Astrocyte (in vitro differentiated cells and primary cell): Measurements from ENCODE around the gene TRAF7. TPM values are rescaled to one million over a fixed set of nuclear protein-coding genes. Genes with fewer than 3 reads are reported as not detected.
A peak's percentile ranks its signal among the peaks of the same experiment; 100 is the strongest.

Experiments used
- DNase-seq: peaks from one replicate; pipeline ENCODE4 v3.0.0-alpha.2; 2010; ENCODE audit warnings: low read depth
- FAIRE-seq: peaks from 2 replicates; lab custom pipeline; 2011; peaks lifted over from hg19 to GRCh38; lab: Jason Lieb, UNC
- H2AFZ ChIP-seq: 2 replicates; pipeline ENCODE4 v1.6.0; 2012; ENCODE audit warnings: low read depth, low read length, inconsistent platforms
- H3K27ac ChIP-seq: 2 replicates; pipeline ENCODE4 v1.5.1; 2011; ENCODE audit warnings: low read depth, low read length, inconsistent platforms
- H3K27me3 ChIP-seq: 2 replicates; pipeline ENCODE4 v1.6.0; 2011; ENCODE audit warnings: low read length, inconsistent platforms; ENCODE audit not compliant: insufficient read depth
- H3K36me3 ChIP-seq: 2 replicates; pipeline ENCODE4 v1.5.1; 2011; ENCODE audit warnings: low read length, inconsistent platforms; ENCODE audit not compliant: insufficient read depth
- H3K4me1 ChIP-seq: 2 replicates; pipeline ENCODE4 v1.5.1; 2011; ENCODE audit warnings: low read length, inconsistent platforms; ENCODE audit not compliant: insufficient read depth
- H3K4me2 ChIP-seq: 2 replicates; pipeline ENCODE4 v1.6.0; 2012; ENCODE audit warnings: low read length, inconsistent platforms
- H3K4me3 ChIP-seq: 2 replicates; pipeline ENCODE4 v1.5.1; 2011; ENCODE audit warnings: low read depth, mild to moderate bottlenecking, low read length, inconsistent platforms; ENCODE audit not compliant: insufficient read depth
- H3K79me2 ChIP-seq: 2 replicates; pipeline ENCODE4 v1.6.0; 2012; ENCODE audit warnings: mild to moderate bottlenecking, low read length, inconsistent platforms; ENCODE audit not compliant: insufficient read depth
- H3K9ac ChIP-seq: 2 replicates; pipeline ENCODE4 v1.6.0; 2012; ENCODE audit warnings: mild to moderate bottlenecking, low read length, inconsistent platforms
- H3K9me3 ChIP-seq: 2 replicates; pipeline ENCODE4 v1.5.1; 2012; ENCODE audit warnings: low read depth, mild to moderate bottlenecking, low read length, inconsistent platforms; ENCODE audit not compliant: insufficient read depth
- H4K20me1 ChIP-seq: 2 replicates; pipeline ENCODE4 v1.6.0; 2012; ENCODE audit warnings: low read length, inconsistent platforms; ENCODE audit not compliant: insufficient read depth
- H3K27ac Mint-ChIP-seq: one replicate; pipeline ENCODE4 v1.8.0; 2021; ENCODE audit warnings: mild to moderate bottlenecking, mixed read lengths; ENCODE audit not compliant: unreplicated experiment
- H3K27me3 Mint-ChIP-seq: one replicate; pipeline ENCODE4 v1.8.0; 2021; ENCODE audit warnings: low read depth, mixed read lengths; ENCODE audit not compliant: unreplicated experiment
- H3K36me3 Mint-ChIP-seq: one replicate; pipeline ENCODE4 v1.8.0; 2021; ENCODE audit warnings: low read depth, mixed read lengths; ENCODE audit not compliant: unreplicated experiment
- H3K4me1 Mint-ChIP-seq: one replicate; pipeline ENCODE4 v1.8.0; 2021; ENCODE audit warnings: low read depth, mixed read lengths; ENCODE audit not compliant: unreplicated experiment
- H3K4me3 Mint-ChIP-seq: one replicate; pipeline ENCODE4 v1.8.0; 2021; ENCODE audit warnings: mild to moderate bottlenecking, moderate library complexity, mixed read lengths; ENCODE audit not compliant: unreplicated experiment
- H3K9me3 Mint-ChIP-seq: one replicate; pipeline ENCODE4 v1.8.0; 2021; ENCODE audit warnings: mild to moderate bottlenecking, mixed read lengths; ENCODE audit not compliant: unreplicated experiment
- EZH2 ChIP-seq: IDR thresholded peaks from 2 replicates; pipeline ENCODE4 v1.6.1; 2012; ENCODE audit warnings: mild to moderate bottlenecking, low read length, inconsistent platforms; ENCODE audit not compliant: insufficient read depth
- total RNA-seq: library from RNA; stranded (reverse); gene quantifications from 2 replicates; pipeline ENCODE4 v1.2.1, GENCODE V29; 2021
- TF ChIP-seq, protein P1 (sequence below): IDR thresholded peaks from 2 replicates; pipeline ENCODE4 v1.5.1; 2011; ENCODE audit warnings: low read depth, mild to moderate bottlenecking, inconsistent platforms, low read length, moderate library complexity; ENCODE audit not compliant: insufficient read depth

Gene TRAF7
- total RNA-seq, 1 donor from 2014 or later, result 92.1 TPM

DNA sequence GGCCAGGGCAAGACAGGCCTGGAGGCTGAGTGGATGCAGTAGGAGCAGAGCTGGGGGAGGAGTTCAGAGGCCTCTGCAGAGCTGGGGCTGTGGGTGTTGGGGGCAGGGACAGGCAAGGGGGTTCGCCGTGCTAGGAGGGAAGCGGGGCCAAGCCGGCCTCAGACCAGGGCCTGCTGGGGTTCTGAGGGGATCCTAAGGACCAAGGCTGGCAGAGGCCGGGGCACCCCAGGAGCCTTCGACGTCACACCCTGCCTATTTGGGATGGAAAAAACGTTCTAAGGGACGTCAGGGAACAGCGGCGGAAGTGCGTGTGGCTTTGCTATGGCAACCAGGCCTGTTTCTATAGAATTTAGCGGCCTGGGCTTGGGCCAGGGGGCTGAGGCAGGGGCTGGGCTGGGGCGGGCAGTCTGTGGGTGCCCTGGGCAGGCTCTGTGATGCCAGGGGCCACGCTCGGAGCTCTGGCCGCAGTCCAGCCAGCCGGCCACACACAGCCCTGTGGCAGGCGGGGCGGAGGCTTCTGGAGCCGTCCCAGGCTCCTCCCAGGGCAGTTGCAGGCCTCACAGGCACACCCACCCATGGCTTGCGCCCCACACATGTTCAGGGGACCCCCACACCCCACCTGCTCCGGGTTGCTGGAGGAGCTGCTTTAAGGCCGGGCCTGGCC is 3.7 kb downstream of the TRAF7 start:
- peak overlapping the region; percentile 69 for H3K9ac ChIP-seq
- H3K9me3 ChIP-seq, result no peaks in the 10 kb centered on the region
- DNase-seq, result peak; percentile 72
- Mint-ChIP-seq H3K27ac (no peak overlapping the region), H3K4me3 (no peak overlapping the region), H3K9me3 (no peaks in the 10 kb centered on the region), H3K36me3 (peaks cover 3% of the 10 kb centered on the region), H3K27me3 (no peaks in the 10 kb centered on the region), H3K4me1 (peaks cover 19% of the 10 kb centered on the region)
- peaks cover 50% of the 10 kb centered on the region for H3K4me1 ChIP-seq
- peak overlapping the region; percentile 62 for H3K27ac ChIP-seq
- no peaks in the 10 kb centered on the region for H3K27me3 ChIP-seq
- no peak for FAIRE-seq
- no peak overlapping the region for H3K4me3 ChIP-seq
- H3K36me3 ChIP-seq, result no peaks in the 10 kb centered on the region
- peaks cover 92% of the 10 kb centered on the region for H3K79me2 ChIP-seq
- H4K20me1 ChIP-seq, result peaks cover 87% of the 10 kb centered on the region
- H2AFZ ChIP-seq, result no peak overlapping the region
- peak overlapping the region; percentile 92 for H3K4me2 ChIP-seq
- no peak for TF ChIP-seq EZH2
- TF ChIP-seq, protein P1, sequence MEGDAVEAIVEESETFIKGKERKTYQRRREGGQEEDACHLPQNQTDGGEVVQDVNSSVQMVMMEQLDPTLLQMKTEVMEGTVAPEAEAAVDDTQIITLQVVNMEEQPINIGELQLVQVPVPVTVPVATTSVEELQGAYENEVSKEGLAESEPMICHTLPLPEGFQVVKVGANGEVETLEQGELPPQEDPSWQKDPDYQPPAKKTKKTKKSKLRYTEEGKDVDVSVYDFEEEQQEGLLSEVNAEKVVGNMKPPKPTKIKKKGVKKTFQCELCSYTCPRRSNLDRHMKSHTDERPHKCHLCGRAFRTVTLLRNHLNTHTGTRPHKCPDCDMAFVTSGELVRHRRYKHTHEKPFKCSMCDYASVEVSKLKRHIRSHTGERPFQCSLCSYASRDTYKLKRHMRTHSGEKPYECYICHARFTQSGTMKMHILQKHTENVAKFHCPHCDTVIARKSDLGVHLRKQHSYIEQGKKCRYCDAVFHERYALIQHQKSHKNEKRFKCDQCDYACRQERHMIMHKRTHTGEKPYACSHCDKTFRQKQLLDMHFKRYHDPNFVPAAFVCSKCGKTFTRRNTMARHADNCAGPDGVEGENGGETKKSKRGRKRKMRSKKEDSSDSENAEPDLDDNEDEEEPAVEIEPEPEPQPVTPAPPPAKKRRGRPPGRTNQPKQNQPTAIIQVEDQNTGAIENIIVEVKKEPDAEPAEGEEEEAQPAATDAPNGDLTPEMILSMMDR, result no peak

DNA sequence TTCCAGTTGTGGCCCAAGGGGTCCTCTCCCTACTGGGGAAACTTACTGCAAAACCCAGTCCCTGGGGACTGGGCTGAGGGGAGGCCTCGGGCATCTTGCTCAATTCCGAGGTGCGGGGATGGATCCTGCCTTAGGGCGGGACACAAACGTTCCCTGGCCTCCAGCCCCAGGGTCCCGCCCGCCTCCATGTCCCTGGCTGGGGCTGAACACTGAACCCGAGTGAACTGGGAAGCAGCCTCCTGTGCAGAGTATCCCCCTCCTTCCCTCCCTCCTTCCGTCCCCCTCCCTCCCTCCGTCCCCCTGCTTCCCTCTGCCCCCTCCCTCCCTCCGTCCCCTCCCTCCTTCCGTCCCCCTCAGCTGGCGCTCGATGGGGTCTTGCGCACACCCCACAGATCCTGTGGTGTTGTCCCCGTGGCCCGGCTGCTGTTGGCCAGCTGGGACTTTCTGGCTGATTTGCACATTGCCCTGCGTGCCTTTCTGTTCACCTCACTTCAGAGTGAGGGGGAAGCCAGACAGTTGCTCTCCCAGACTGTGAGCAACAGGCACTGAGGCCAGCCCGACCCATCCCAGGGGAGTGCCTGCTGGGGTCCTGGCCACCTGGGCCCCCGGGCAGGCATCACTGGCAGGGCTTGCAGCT is 5.5 kb downstream of the TRAF7 start:
- peaks cover 19% of the 10 kb centered on the region for H3K4me1 Mint-ChIP-seq
- Histone ChIP-seq H3K27ac (peak overlapping the region; percentile 42), H4K20me1 (peaks cover 85% of the 10 kb centered on the region), H3K27me3 (no peaks in the 10 kb centered on the region), H3K9me3 (no peaks in the 10 kb centered on the region), H3K36me3 (peaks cover 2% of the 10 kb centered on the region), H2AFZ (no peak overlapping the region), H3K9ac (peak overlapping the region; percentile 52), H3K4me3 (no peak overlapping the region), H3K4me2 (peak overlapping the region; percentile 57), H3K79me2 (peaks cover 94% of the 10 kb centered on the region), H3K4me1 (peaks cover 50% of the 10 kb centered on the region)
- H3K36me3 Mint-ChIP-seq, result no peaks in the 10 kb centered on the region
- DNase-seq (peak; percentile 52), FAIRE-seq (no peak)
- H3K27me3 Mint-ChIP-seq, result no peaks in the 10 kb centered on the region
- TF ChIP-seq, protein P1, result no peak
- TF ChIP-seq EZH2, result no peak
- H3K27ac Mint-ChIP-seq, result no peak overlapping the region
- no peak overlapping the region for H3K4me3 Mint-ChIP-seq
- no peaks in the 10 kb centered on the region for H3K9me3 Mint-ChIP-seq

DNA sequence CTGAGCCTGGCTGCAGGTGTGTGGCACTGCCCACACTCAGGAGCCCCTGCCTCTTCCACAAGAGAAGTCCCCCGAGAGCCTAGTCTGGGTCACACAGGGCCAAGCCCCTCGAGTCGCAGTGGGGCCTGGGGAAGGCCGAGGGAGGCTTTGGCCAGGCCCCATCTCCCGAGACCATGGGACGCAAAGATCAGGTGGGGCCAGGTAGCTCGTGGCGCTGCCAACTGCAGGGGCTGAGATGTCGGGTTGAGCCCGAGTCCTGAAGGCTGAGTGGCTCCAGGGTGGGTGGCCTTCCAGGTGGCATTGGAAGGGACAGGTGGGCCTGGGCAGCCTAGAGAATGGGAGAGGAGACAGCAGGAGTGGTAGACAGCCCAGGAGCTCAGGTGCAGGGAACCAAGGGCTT is 6.3 kb downstream of the TRAF7 start:
- no peaks in the 10 kb centered on the region for H3K9me3 ChIP-seq
- no peak for TF ChIP-seq EZH2
- TF ChIP-seq, protein P1, result no peak
- H3K4me1 Mint-ChIP-seq, result peaks cover 16% of the 10 kb centered on the region
- H2AFZ ChIP-seq, result no peak overlapping the region
- DNase-seq, result no peak
- H3K4me3 ChIP-seq, result no peak overlapping the region
- peaks cover 5% of the 10 kb centered on the region for H3K36me3 ChIP-seq
- no peak overlapping the region for H3K4me2 ChIP-seq
- H4K20me1 ChIP-seq, result peaks cover 85% of the 10 kb centered on the region
- H3K9me3 Mint-ChIP-seq, result no peaks in the 10 kb centered on the region
- no peak overlapping the region for H3K27ac ChIP-seq
- H3K4me3 Mint-ChIP-seq, result no peak overlapping the region
- no peak for FAIRE-seq
- no peak overlapping the region for H3K27ac Mint-ChIP-seq
- H3K27me3 ChIP-seq, result no peaks in the 10 kb centered on the region
- H3K4me1 ChIP-seq, result peaks cover 44% of the 10 kb centered on the region
- no peaks in the 10 kb centered on the region for H3K27me3 Mint-ChIP-seq
- peaks cover 92% of the 10 kb centered on the region for H3K79me2 ChIP-seq
- no peak overlapping the region for H3K9ac ChIP-seq
- no peaks in the 10 kb centered on the region for H3K36me3 Mint-ChIP-seq
